ENCODE measurements around the gene CRYBG1.

CRYBG1 gene

DNA sequence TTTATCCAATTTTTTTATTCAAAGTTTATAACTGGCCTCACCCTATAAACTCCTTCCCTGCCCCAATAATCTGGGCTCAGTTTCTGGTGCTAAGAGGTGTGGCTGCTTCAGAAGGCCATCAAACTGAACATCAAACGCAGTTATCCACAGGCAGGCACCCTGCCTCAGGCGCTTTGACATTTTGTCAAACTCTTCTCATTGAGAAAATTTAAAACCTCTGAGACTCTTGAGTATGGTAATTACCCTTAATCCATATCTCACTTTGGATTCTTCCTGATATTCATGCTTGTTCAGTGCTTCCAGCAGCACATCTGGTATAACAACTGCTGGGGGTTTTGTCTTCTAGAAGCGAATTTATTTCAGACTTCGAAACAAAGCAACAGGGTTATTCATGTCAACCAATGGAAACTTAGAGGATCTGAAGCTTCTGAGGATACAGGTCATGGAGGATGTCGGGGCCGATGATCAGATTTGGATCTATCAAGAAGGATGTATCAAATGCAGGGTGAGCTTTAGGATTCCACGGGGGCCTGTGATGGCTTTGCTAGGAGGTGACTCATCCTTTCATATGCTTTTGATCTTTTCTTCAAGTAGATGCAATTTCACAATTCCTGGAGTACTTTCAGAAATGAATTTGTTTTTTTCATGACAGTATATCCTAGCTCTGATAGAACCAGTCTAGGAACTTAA lies 200.6 kb downstream of the CRYBG1 start:
- no peak overlapping the region for H3K27ac ChIP-seq
- TF ChIP-seq ZFX (IDR thresholded peaks at IDR 0.05): no peak
- TF ChIP-seq, protein P1, sequence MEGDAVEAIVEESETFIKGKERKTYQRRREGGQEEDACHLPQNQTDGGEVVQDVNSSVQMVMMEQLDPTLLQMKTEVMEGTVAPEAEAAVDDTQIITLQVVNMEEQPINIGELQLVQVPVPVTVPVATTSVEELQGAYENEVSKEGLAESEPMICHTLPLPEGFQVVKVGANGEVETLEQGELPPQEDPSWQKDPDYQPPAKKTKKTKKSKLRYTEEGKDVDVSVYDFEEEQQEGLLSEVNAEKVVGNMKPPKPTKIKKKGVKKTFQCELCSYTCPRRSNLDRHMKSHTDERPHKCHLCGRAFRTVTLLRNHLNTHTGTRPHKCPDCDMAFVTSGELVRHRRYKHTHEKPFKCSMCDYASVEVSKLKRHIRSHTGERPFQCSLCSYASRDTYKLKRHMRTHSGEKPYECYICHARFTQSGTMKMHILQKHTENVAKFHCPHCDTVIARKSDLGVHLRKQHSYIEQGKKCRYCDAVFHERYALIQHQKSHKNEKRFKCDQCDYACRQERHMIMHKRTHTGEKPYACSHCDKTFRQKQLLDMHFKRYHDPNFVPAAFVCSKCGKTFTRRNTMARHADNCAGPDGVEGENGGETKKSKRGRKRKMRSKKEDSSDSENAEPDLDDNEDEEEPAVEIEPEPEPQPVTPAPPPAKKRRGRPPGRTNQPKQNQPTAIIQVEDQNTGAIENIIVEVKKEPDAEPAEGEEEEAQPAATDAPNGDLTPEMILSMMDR (conservative IDR thresholded peaks at IDR 0.05): no peak

DNA sequence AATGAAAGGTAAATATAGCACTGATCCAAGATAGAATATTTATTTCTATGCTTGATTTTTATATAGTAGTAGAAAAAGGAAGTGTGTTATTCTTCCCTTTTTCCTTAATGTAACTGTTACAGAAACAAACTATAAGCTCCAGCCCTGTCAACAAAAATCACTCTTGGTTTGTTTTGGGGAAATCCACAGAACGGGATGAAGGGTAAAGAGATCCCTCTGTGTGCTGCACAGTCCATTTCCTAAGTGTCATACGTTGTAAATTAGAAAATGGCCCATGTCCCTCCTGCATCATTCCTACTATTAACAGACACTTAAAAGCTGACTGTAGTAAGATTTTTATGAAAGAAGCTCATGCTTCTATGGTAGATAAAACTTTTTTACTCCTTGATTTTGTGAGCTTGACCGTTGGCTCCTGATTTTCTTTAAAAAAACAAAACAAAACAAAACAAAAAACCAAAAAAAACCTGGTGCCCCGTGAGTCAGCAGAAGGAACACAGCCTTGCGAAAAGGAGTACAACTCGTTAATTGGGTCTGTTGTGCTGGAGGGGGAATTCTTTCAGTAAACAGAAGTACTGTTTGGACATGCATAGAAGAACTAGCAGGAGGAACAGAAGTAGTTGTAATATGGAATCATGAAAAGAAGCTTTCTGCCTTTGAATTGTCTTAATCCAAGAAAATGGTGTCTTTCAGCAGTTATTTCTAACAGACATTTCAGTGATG lies 201.3 kb downstream of the CRYBG1 start:
- H3K27ac ChIP-seq: no peak overlapping the region
- TF ChIP-seq, protein P1 (conservative IDR thresholded peaks at IDR 0.05): no peak
- no peak for TF ChIP-seq ZFX (IDR thresholded peaks at IDR 0.05)

DNA sequence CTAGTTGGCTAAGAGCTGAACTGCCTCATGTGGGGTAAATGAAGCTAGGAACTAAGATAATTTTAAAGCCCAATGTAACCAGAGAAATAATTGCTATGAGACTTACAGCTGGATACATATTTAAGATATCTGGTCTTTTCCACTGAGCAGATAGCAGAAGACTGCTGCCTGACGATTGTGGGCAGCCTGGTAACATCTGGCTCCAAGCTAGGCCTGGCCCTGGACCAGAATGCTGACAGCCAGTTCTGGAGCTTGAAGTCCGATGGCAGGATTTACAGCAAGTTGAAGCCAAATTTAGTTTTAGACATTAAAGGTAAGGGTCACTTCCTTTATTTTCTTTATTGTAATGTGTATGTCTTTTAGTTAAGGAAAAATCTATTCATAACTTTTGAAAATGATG lies 203.1 kb downstream of the CRYBG1 start:
- TF ChIP-seq ZFX (IDR thresholded peaks at IDR 0.05): no peak
- TF ChIP-seq, protein P1 (conservative IDR thresholded peaks at IDR 0.05): no peak
- no peak overlapping the region for H3K27ac ChIP-seq

DNA sequence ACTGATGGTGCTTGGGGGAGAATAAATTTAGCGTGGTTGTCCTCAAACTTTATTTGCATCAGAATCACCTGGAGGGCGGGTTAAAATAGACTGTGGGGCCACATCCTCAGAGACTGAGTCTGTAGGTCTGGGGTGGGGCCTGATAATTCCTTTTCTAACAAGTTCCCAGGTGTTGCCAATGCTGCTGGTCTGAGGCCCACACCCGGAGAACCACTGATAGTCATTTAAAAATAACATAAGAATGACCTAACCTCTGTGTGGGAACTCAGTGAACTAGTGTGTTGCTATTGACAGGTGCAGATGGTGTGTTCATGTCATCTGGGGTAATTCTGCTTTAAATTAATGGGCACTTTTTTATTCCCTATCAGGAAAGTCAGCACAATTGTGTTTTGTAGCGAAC lies 204.0 kb downstream of the CRYBG1 start:
- H3K27ac ChIP-seq: no peak overlapping the region
- TF ChIP-seq ZFX (IDR thresholded peaks at IDR 0.05): no peak
- TF ChIP-seq, protein P1 (conservative IDR thresholded peaks at IDR 0.05): no peak

DNA sequence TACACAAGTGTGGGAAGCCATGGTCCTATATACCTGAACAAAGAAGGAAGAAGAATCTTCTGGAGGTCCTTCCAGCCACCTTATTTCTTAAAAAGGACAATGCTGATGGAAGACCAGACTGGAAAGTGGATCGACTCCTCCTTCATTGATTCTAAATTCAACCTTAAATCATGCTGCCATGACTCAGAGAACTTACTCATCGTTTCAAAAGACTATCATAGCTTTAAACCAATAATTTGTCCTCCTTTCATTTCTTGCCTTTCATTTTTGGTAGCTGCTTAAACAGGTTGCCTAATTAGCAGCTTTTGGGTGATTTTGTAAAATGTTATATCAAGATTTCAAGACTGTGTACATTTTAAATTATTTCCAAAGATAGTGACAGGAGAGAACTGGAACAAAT lies 208.0 kb downstream of the CRYBG1 start:
- TF ChIP-seq, protein P1 (conservative IDR thresholded peaks at IDR 0.05): no peak
- no peak for TF ChIP-seq ZFX (IDR thresholded peaks at IDR 0.05)
- no peak overlapping the region for H3K27ac ChIP-seq

DNA sequence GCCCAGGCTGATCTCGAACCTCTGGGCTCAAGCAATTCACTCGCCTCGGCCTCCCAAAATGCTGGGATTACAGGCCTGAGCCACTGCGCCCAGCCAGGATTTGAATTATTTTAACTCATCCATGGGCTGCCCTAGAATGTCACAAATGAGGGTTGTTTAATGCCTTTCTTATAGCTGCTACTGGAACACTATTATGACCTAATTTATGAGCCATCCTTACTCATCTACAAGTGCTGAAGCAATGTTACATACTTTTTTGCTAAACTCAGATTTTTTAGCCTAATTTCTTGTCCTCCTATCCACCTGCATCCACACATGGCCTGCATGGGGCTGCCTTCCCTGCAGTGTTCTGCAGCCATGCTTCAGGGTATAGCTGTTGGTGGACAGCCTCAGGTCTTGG lies 208.9 kb downstream of the CRYBG1 start:
- no peak overlapping the region for H3K27ac ChIP-seq
- TF ChIP-seq, protein P1 (conservative IDR thresholded peaks at IDR 0.05): no peak
- TF ChIP-seq ZFX (IDR thresholded peaks at IDR 0.05): no peak

DNA sequence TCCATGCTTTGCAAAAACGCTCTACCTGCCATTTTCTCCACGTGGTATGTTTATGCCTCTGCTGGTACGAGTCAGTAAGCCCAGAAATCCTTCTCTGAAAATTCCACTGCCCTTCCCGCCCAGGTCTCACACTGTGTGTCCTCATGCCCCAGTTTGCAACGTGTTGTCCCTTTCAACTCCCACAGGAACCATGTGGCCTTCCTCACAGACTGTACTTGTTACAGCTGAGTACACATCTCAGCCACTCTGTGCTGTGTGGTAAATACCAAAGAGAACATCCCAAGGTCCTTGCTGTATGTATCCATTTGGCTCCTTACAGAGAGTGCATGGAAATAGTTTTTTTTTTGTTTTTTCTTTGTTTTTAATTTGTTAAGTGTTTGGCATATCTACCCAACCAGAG lies 211.9 kb downstream of the CRYBG1 start:
- TF ChIP-seq, protein P1 (conservative IDR thresholded peaks at IDR 0.05): no peak
- no peak for TF ChIP-seq ZFX (IDR thresholded peaks at IDR 0.05)
- H3K27ac ChIP-seq: no peak overlapping the region
